NCI-H2107 (cell line): ENCODE measurements around the gene TEX101.

Experiments used
- DNase-seq: peaks from one replicate; lab custom pipeline; 2025; lab: John Stamatoyannopoulos, UW

TEX101 gene

DNA sequence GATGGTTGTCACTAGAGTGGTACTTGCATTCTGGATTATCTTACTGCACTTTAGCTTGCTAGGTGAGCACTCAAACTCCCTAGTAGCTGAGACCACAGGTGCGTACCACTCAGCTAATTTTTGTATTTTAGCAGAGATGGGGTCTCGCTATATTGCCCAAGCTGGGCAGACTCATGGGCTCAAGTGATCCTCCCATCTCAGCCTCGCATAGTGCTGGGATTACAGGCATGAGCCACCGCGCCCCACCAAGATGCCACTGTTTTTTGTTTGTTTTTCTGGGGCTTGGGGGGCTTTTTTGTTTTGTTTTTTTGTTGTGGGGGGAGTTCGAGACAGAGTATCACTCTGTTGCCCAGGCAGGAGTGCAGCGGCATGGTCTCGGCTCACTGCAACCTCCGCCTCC is 33.0 kb downstream of the TEX101 start:
- DNase-seq, result no peak

- no peak for DNase-seq
Measured at GRCh38 chr19:43450545-43450997, 35.9 kb downstream of the TEX101 start.

DNA sequence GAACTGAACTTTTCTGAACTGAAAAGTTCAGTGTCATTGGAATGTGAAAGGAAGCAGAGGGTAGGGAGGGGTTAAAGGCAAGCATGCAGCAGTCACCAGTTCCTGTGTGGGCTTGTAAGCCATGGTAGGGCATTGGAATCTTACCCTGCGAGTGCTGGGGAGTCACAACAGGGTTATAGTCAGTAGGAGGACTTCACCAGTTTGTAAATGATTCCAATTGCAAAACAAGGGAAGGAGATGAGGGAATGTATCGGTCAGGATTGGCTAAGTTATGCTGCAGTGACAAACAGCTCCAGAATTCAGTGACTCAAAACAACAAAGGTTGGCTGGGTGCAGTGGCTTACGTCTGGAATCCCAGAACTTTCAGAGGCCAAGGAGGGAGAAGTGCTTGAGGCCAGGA is 37.9 kb downstream of the TEX101 start:
- DNase-seq, result no peak

- no peak for DNase-seq
Measured at GRCh38 chr19:43454031-43454430, 39.3 kb downstream of the TEX101 start.

DNA sequence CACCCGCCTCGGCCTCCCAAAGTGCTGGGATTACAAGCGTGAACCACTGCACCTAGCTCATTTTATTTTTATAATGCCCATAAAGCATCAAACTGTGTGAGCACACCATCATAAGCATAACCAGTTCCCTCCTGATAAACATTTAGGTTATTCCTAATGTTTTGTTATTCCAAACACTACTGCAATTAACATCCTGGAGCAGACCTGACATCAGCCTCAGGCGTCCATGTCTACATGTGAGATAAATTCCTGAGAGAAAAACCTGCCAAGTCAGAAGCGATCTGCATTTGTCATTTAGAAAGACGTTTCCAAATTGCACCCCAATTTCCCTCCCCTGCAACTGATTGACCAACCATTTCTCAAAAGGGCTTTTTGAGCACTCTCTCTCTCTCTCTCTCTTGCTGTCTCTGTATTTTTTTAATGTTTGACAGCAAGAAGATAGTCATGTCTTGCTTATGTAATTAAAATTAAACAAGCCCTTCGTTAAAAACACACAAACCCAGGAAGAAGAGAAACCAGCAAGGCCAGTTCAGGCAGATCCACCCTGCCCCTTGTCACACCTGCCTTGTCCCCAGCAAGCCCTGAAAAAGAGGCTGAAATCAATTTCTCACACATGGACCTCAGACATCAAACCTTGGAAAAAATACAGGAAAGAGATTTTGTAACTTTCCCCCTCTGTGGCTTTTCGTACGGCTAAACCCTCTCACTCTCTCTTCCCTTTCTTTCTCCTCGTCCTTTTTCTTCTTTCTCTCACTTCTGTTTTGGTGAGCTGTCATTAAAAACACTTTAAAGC is 40.8 kb downstream of the TEX101 start:
- no peak for DNase-seq

DNA sequence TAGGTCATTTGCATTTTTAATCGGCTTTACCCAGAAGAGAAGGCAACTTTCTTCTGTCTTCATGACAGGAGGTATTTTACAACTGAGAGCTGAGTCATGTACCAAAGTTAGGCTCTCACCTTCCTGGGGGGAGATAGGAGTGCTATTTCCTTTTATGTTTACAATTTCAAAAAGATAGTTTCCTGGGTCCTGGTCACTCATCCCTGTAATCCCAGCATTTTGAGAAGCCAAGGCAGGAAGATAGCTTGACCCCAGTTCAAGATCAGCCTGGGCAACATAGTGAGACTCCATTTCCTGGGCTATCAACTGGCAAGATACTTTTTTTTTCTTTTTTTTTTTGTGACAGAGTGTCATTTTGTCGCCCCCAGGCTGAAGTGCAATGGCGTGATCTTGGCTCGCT is 43.1 kb downstream of the TEX101 start:
- no peak for DNase-seq

GRCh38 chr19:43460362-43461016 is 45.8 kb downstream of the TEX101 start:
- DNase-seq, result no peak

- DNase-seq, result no peak
Measured at GRCh38 chr19:43461303-43461702, 46.6 kb downstream of the TEX101 start.

- no peak for DNase-seq
Measured at GRCh38 chr19:43462383-43462782, 47.7 kb downstream of the TEX101 start.

DNA sequence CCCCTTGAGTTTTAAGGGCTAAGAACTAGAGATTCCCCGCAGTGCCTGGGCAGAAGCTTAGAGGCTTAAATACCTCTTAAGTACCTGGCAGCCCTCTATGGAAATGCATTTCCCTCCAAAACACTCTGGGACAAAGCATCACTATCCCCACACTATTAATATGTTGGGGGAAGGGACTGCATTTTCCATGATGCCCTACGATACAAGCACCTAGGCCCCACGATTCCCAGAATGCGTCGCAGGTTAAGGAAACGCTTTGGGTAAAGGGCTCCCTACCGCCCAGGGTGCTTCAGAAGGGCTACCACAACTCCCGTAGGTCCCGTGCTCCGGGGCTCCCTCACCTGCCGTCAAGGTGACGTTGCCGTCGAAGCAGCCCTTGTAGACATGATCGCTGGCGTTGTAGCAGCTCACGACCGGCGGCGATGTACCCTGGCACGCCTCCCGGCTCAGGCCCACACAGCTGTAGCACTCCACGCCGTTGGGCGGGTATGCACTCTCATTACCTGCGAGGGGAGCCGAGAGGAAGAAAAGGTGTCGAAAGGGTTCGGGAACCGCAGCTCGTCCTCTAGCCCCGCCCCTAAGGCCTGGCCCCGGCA is 48.2 kb downstream of the TEX101 start:
- no peak for DNase-seq

DNA sequence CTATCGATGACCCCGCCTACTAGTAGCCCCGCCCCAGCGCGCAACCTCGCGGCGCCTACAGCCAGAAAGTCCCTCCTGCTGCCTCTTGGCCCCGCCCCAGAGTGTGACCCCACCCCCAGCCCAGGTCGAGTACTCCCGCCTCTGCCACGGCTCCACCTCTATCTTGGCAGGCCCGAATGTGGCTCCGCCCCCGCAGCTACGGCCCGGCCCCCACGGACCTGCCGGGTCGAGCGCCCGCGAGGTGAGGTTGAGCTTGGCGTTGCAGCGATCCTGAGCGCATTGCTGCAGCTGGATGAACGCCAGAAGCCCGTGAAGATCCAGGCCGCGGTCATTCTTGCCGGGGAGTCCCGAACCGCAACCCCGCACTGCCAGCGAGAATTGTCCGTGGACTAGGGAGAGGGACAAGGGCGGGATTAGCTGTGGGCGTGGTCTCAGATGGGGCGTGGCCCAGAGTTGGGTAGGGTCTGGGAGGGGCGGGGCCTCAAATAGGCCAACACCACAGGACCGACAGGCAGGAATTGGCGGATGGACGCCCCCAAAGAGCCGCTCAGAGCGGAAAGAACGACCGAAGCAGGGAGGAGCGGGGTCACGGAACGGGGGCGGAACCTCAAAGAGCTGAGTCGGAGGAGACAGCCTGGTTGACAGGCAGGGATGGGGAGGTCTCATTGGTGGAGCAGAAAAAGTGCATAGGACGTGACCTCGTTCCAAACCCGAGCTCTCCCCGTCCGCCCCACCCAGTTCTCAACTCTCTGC is 48.9 kb downstream of the TEX101 start:
- peak; percentile 9 for DNase-seq

DNA sequence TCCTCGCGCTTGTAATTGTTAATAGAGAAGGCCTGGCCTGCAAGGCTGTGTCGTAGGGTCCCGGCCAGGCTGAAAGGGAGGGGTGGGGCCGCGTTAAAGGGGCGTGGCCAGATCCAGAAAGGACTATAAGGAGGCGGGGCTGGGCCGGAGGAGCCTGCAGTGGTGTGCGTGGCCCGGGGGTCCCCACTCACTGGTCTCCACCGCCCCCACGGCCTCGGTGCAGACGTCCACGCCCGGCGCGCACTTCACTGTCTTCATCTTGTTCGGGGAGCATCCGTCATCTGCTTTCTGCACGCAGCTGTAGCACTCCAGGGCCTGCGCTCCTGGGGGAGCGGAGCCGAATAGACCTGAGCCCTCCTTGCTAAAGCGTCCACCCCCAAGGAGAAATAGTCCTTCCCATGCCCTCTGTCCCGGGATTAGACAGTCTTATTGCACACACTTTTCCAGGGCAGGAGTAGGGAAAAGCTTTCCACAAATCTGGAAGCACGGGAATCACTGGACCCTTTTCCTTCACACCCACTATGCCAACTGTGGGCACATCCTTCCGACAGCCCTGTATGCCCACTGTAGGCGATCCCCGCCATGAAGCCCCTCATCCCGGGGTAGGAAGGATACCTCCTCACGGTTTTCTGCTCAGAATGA is 49.6 kb downstream of the TEX101 start:
- no peak for DNase-seq

DNA sequence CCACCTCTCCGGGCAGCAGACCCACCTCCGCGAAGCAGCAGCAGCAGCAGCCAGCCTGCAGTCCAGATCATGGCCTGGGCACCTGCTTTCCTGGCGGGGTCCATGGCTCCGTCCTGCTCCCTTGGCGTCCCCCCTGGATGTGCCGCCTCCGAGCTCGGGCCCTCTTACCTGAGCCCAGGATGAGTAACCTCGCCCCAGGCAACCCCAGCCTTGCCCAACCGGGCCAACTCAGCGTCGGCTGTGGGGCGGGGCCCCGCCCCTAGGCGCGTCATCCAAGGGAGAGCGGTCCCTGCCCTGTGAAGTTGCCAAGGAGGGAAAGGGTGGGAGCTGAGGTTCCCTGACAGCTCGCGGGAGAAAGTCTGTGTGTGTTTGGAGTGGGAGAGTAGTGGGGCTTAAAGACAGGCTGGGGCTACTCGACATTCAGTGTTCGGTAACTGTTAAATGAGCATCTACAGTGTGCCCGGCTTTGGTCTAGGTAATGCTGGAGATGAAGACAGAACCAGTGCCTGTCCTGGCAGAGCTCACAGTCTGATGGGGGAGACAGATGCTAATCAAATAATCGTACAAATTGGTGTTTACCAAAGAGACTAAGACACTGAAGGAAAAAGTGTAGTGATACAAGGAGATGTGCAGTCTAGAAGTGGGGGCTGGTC is 50.9 kb downstream of the TEX101 start, which contains the start of gene LYPD3:
Gene LYPD3 (minus strand): TSS at position 141 of the 653 bp plus-strand sequence. CDS start 37 bp downstream, at position 104.
- DNase-seq, result no peak

DNA sequence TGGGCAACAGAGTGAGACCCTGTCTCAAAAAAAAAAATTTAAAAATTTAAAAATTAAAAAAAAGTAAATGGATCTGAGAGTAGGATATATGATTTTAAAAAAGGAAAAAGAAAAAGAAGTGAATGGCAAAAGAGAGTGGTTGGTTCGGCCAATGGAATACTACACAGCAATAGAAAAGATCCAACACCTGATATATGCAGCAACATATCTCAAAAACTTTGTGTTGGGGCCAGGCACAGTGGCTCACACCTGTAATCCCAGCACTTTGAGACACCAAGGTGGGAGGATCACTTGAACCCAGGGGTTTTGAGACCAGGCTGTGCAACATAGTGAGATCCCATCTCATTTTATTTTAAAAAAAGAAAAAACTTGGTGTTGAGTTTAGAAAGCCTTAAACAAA is 52.1 kb downstream of the TEX101 start:
- DNase-seq, result no peak

DNA sequence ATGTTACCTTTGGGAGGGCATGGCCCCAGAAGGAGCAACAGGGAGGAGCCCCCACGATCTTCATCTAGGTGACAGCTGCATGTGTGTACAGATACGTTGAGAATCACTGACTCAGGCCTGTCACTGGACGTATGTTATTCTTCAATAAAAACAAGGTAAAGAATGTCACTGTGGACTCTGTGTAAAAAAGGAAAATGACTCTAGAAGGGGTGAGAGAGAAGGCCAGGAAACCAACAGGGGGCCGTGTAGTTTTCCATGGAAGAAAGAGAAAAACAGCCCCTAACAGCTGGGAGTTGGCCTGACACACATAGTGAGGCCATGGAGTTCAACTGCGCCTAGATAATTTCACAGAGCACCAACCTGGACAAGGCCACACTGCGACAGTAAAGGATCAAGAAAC is 52.6 kb downstream of the TEX101 start:
- DNase-seq, result no peak

- DNase-seq, result no peak
Measured at GRCh38 chr19:43467730-43468129, 53.0 kb downstream of the TEX101 start.
